CD4-positive, alpha-beta T cell treated with Interleukin-17A for 4 hours (primary cell): Measurements from ENCODE around the gene FCSK.
"Not testable (repeated sequence)": the region's sequence is repeated elsewhere in the genome, so short reads cannot be mapped to it uniquely, and the experiment has no call there.

Source experiments
- DNase-seq: peaks from one replicate; pipeline ENCODE4 v3.0.0-alpha.2; 2020; ENCODE audit warnings: mixed read lengths

Gene FCSK

DNA sequence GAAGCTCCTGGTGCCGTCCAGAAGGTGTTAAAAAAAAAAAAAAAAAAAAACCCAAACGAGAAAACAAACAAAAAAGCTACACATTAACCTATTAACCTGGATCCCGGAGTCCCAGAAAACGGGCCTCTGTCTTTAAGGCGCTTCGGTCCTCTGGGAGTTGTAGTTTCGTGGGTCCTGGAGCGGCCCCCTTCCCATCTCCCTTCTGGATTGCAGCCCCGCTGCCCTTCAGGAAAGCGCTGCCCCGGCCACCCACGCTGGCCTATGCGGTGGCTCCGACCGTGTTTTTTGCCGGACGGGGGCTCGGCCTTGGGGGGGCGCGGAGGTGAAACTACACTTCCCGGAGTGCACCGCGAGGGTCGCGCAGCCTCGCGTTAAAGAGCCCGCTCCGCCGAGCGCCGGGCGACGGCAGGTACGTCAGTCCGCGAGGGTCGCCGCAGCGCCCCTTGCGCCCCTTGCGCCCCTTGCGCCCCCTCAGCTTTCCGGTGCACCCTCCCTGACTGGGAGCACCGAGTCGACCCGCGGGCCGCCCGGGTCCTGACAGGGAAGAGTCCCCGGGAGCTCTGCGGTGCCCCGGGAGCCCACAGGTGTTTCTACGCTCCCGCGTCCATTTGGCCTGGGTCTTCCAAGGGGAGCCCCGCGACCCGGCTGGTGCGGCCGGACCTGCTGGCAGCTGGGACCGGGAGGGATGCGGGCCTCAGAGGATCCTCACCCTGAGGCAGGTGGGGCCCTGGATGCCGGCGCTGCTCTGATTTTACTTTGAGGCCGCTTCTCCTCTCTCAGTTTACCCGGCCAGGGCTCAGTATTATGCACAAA, at the start of gene FCSK:
FCSK (plus strand) TSS at position 374 of the 813 bp plus-strand sequence. CDS start 8,596 bp downstream, outside the sequence.
- peak; percentile 77 for DNase-seq

DNA sequence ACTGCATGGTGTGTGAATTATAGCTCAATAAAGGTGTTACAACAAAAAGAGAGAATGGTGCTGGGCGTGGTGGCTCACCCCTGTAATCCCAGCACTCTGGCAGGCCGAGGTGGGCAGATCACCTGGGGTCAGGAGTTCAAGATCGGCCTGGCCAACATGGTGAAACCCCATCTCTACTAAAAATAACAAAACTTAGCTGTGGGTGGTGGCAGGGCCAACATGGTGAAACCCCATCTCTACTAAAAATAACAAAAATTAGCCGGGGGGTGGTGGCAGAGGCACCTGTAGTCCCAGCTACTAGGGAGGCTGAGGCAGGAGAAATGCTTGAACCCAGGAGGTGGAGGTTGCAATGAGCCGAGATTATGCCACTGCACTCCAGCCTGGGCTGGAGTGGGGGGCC, 48.3 kb upstream of the FCSK start:
- not testable (repeated sequence) for DNase-seq

DNA sequence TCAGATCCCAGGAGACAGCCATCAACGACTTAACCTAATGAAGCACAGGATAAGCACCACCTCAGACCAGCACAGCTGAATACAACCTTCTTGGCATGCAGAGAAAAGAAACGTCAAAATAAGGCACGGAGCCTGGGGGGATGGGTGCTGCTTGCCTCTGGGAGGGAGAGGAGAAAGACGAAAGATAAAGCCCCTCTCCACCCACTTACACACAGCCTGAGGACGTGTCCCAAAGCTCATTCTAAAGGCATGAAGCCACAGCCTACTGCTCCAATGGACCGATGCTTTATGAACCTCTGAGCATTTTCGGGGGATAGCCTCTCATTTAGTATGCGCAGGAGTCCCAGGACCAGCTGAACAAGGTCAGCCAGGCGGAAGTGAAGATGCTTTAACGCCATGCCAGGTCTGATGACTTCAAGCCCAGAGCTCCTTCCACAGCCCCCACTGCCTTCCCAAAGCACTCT, 46.6 kb upstream of the FCSK start:
- DNase-seq, result no peak

DNA sequence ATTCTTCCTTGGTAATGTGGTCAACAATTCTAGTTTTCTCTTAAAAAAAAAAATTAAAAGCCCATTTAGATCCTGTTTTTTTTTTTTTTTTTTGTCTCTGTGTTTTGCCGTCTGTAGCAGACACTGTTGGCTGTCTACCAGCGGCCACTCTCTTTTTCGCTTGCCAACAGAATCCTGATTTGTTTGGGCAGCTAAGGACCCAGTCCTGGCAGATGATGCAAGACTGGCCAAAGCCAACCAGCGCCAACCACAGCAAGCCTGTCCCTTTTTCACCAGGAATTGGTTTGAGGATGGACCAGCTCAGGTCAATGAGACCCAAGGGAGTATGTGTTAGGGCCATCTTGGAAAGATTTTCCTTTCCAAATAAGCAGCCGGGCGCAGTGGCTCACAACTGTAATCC, 43.7 kb upstream of the FCSK start:
- DNase-seq, result no peak

DNA sequence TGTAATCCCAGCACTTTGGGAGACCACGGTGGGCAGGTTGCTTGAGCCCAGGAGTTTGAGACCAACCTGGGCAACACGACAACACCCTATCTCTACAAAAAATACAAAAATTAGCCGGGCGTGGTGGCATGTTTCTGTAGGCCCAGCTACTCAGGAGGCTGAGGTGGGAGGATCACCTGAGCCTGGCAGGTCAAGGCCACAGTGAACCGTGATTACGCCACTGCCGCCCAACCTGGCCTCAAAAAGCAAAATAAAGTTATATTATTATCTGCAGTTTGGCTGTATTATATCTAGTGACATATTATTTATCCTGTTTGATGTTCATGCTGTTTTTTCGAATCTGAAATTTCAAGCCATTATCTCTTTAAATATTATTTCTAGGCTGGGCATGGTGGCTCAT, 42.0 kb upstream of the FCSK start:
- no peak for DNase-seq

DNA sequence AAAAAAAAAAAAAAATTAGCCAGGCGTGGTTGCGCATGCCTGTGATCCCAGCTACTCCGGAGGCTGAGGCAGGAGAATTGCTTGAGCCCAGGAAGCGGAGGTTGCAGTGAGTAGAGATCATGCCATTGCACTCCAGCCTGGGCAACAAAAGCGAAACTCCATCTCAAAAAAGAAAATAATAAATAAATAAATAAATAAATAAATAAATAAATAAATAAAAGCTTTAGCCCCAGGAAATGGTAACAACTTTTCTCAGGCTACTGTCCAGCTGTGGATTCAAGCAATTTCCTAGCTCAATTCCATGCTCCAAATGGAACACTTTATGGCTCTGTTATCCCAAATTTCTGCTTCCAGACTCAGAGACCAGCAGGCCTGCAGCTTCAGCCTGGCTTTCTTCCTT, 40.8 kb upstream of the FCSK start:
- DNase-seq, result not testable (repeated sequence)

DNA sequence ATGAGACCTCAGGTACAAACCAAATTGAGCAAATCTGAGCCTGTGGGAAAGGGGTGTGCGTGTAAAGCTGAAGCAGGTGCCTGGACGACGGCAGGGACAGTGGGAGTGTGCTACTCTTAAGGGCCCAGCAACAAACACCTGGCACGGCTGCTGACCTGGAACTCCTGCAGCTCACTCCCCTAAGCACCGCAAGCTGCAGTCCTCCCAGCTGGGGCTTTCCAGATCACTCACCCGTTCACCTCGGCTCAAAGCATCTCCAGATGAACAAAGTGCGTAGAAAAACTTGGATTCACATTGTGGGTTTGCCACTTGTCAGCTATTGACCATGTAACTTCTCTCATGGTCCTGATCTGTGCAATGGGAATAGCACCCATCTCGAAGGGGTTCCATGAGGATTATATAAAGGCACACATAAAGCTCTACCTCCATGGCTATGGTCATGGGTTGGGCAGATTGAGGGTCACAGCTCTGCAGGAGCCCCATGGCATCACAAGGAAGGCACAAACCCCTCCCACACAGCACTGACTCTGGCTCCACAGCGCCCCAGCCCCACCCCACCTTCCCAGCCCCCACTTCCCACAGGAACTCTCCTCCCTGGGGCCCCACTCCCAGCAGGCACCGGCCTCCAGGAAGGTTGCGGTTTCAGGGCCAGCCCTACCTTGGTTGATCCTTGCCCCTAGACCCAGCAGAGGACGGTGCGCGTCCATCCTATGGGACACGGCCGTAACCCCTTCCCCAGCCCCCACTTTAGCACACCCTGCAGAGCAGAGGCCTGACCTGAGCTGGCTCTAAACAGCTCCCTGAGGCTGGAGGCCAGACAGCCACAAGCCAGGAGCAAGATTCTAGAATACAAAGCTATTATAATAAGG, 37.4 kb upstream of the FCSK start:
- DNase-seq, result no peak

DNA sequence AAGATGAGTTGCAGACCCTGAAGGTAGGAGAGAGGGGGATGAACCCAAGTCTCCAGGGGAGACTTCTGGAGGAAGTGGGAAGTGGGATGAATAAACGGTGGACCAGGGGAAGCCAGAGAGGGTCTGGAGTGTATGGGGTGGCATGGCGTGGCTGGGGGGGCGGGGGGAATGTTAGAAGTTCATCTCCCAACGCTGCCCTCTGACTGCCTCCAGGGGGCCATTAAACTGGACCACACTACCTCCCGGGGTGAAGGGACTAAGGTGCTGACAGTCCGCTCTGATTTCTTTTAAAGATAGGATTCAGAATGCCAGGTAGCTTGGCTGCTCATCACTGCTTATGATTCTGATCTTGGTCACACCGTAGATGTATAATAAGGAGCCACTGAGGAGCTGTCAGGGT, 36.7 kb upstream of the FCSK start:
- DNase-seq, result no peak

DNA sequence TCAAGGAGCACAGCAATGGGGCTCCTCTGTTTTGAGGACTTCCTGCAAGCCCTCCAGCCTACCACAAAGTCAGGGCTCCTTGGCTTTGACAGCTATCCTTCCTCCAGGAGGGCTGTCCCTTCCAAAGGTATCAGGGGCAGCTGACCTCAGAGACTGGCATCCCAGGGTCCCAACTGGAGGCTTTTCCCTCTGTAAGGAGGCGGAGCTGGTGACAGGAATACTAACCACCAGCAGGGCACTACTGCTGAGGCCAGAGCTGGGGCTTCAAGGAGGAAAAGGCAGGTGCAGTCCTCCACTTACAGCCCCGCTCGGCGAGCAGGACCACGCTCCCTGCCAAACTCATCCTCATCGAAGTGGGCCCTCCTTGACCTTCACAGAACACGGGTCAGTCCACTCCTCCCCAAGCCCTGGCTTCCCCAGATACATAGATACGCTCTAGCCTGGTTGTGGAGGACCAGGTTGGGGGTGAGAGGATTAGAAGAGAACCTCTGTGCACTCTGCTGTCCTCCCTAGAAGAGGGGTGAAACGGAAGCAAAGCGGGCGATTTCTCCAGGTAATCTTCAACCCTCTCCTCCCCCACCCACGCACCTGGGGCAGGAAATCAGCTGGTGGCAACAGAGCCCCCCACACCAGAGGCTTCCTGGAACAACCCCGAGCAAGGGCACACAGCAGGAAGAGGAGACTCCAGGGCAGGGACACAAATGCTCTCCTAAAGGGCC, 36.0 kb upstream of the FCSK start:
- DNase-seq, result peak; percentile 38

DNA sequence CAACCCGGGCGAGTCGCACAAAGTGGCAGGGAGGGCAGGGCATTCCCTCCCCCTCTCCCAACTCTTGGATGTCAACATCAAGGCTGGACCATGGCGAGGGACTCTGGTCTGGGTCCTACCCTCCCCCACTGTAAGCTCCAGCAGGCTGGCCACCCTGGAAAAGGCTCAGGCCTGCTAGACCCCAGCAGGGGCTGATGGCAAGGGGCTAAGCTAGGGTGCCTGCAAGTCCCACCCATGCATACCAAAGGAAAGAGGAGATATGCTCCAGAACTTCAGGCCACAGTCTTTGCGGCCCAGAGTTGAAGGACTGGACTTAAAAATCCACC, 35.4 kb upstream of the FCSK start:
- no peak for DNase-seq

DNA sequence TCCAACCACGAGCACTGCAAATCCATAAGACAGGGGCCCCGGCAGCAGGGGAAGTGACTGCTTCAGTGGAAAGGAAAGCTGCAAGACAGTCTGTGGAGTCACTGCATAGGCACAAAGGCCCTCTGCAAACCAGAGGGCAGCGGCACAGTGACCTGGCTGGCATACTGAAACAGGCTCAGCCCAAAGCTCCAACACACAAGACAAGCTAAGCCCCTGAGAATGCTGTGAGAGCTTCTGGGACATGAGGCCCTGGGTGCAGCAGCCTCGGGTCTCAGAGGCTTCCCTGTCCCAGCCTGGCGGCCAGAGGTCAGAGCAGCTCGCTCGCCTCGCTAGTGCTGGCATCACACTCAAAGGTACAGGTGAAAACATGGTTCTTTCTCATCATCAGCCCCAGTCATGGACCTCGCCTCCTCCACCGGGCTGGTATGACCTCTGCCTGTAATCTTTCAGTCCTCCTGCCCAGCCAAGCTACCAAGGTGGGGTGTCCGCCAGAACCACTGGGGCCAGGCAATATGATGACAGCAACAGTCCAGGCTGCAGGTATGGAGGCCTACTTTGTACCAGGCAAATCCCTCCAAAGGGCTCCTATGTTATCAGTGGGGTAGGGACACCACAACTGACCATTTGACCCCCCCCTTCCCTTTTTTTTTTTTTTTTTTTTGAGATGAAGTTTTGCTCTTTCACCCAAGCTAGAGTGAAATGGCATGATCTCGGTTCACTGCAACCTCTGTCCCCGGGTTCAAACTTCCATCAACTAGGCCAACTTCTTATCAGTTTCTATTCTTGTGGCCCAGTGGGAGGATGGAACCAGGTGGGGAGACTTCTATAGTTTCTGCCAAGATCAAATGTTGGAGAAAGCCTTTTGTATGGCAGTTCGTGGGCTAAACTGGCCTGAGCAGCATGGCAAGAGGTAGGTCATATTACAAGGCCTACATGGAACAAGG, 34.7 kb upstream of the FCSK start:
- DNase-seq, result no peak

DNA sequence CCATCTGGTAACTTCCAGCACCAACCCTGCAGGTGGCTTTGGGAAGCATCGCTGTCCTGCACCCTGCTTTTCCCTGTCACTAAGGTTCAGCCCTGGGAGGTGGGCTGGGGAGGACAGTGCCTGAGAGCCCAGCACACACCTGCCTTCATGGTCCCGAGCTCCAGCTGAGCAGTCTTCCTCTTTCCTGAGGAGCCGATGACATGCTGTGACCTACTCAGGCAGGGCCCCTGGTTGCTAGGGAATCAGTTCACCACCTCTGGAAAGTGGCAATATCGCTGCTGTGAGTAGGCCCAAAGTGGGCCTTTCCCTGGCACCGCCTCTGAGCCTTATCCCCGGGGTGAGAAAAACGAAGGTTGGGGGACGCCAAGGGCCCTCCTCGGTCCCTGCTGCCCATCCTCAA, 33.4 kb upstream of the FCSK start:
- DNase-seq, result no peak

DNA sequence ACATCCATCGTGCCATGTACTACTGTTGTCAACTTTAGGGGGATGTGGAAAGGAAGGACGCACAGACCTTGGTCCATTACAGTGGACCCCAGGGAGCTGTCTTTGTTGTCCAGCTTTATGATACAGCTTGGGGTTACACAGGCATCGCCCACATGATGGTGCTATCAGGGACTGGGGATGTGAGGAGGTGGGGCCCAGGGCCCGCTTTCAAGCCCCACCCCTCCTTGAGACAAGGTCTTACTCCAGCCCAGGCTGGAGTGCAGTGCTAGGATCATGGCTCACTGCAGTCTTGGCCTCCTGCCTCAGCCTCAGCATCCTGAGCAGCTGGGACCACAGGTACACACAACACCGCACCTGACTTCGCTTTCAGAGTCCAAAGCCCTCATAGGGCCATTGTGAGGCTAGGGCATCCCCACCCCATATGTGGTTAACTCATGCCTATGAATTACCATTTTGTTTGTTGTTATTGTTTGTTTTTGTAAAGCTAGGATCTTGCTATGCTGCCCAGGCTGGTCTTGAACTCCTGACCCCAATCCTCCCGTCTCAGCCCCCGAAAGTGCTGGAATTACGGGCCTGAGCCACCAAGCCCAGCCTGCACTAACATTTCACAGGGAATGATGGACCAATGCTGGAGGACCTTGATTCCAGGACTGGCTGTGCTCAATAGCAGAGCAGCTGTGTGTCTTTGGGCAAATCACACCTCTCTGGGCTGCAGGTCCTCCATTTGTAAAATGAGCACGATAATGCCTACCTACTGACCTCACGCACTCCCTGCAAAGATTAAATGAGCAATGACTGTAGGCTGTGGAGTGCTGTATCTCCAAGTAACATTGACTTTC, 32.7 kb upstream of the FCSK start:
- DNase-seq, result no peak

DNA sequence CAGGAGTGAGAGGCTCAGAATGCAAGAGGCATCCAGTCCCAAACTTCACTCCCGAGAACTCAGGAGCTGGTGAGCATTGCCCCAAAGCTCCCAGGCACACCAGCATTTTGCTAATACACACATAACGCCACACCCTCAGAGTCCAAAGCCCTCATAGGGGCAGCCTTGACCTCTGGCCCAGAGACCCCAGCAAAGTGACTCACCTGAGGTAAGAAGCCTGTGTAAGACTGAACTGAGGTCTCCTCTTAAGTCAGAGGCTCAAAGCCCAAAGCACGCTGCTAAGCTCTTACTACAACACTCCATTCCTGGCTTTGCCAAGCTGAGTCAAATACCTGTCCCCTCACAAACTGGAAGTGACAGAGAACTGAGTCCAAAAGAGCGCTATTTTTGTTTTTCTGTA, 31.9 kb upstream of the FCSK start:
- no peak for DNase-seq

DNA sequence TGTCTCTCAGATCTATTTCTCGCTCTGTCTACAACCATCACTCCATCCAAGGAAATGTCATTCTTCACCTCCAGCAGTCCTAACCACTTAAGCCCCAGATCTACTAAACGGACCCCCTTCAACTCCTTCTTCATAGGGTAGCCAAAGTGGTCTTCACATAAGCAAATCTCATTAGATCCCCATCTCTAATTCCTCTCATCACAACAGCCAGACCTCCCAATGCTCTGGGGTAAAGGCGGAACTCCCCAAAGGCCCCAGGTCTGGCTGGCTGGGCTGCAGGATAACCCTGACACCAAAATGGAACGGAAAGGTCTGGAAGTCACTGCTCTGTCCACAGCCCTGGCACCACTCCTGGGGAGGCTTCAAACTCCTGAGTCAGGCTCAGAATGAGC, 26.6 kb upstream of the FCSK start:
- DNase-seq, result no peak

DNA sequence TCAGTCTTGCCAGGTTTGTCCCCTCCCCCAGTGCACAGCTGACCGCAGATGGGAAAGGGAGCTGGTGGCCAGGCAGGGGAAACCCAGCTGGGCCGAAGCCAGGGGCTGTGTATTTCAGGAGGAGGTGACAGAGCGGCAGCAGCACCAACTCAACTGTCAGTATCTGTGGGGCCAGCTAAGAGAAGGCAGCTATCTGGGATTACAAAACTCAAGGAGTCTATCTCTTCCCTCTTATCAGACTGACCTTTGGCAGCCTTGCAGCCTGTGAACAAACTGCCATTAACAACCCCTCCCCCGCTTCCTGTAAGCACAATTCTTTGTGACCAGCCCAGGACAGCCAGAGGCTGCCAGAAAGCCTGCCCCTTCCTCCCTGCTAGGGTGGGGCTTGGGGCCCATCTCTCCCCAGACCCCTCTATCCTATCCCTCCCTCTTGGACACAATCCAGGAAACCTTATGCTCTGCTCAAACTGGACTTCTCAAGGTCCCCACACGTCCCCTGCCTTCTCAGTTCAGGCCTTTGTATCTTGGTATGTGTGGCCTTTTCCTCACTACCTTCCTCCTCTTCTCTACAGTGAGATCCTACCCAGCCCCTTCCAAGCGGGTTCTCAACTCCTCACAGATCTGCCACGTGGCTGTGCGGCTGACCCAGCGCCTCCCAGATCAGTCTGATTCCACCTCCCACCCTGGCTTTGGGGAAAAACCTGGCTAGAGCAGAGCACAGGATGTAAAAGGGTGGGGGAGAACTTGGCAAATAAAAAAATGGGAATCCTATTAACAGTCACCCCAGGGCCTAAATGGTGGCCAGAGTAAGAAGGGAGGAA, 26.0 kb upstream of the FCSK start:
- peak; percentile 37 for DNase-seq

DNA sequence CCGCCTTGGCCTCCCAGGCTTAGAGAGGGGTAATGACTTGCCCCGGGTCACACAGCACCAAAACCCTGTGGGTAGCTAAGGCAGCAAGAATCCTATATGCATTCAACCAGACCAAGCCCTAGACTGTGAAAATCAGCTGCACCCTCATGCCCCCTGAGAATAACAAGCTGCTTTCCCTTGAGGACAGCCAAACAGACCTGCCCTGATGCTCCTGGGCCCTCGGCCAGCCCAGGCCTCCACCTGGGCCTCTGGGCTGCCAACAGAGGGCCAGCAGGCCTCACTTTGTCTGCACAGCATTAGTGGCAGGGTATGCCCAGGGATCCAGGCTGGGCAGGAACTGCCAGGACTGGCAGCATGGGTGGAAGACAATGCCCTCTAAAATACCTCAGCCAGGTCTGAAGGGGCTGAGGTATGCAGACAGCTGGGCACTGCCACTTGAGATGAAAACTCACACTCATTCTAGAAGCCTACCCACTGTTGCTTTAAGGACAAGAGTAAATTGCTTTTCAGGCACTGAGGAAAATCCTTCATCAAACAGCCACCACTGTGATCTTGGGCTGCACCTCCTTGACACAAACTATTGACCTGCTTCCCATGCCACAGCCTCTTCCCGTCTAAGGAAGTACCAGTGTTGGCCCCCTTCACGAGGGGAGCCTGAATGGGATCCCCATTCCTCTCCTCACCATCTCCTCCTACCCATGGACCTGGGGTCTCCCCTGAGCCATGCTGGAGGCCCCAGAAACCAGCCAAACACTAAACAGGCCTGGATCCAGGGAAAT, 24.3 kb upstream of the FCSK start:
- no peak for DNase-seq

DNA sequence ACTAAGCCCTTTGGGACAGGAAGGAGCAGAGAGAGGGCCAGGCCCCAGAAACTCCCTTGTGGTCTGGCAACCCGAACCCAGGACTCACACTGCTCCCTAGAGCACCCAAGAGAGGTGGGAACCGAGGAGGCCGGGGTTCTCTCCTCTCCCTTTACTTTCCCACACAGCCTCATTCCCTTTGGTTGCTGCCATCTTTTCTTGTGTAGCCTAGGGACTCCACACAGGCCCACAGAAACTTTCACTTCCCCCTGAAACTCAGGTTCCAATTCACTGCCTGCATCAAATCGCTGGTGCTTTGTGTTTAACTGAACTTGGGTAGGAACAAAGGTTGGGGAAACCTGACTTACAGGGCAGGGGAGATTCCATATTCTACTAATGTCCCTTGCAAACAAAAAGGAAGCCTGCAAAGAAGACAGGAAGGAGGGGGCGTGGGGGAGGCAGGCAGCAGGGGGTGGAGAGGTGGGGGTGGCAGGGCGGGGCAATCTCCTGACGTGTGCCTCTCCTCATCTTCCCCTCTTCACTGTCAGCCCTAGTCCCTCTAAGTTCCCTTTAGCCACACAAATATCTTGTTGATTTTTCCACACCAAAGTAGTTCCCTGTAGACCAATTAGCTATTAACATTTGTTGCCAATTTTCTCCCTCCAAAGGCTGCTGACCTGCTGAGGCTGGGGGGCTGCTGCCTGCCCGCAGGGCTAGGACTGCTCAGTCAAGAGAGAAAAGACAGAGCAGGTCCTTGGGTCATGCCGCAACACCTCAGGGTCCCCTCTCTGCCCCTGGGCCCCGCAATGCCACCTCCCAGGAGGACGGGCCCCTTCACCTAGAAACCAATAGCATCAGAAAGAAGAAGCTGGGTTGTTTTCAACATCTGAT, 23.5 kb upstream of the FCSK start:
- peak; percentile 79 for DNase-seq

DNA sequence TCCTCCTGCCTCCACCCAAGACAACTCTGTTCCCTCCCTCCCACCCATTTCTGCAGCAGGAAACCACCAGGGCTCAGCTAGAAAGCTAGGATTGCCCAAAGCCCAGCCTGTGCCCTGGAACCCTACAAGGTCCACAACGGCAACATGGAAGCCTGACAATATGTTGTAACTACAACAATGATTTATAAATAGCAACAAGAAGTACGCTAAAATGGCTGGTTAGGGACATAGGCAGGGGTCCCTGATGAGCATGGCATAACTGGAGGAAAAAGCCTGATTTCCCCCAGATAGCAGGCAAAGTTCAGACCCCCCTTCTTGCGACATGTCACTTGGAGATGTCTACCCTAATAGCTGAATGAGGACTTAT, 22.1 kb upstream of the FCSK start:
- DNase-seq, result no peak
